H1 (cell line): Measurements from ENCODE around the gene UBAP2L. TPM values are rescaled to one million over a fixed set of nuclear protein-coding genes. Genes with fewer than 3 reads are reported as not detected.

Source experiments
- BCL11A ChIP-seq, 2 experiments: IDR thresholded peaks; one replicate each; pipeline ENCODE4 v1.6.1; 2011; ENCODE audit warnings: low read depth in 2 of 2, low read length in 2 of 2, mild to moderate bottlenecking in 2 of 2
- BRCA1 ChIP-seq: IDR thresholded peaks from 2 replicates; pipeline ENCODE4 v1.6.1; 2012; ENCODE audit warnings: low read depth, low read length, improper control_type of control experiment
- CHD1 ChIP-seq: IDR thresholded peaks from 2 replicates; pipeline ENCODE4 v1.6.1; 2012; ENCODE audit warnings: low read depth, low read length, improper control_type of control experiment
- CHD2 ChIP-seq: IDR thresholded peaks from 2 replicates; pipeline ENCODE4 v1.6.1; 2012; ENCODE audit warnings: low read length, improper control_type of control experiment
- CREB1 ChIP-seq: IDR thresholded peaks from 2 replicates; pipeline ENCODE4 v1.6.1; 2012; ENCODE audit warnings: inconsistent platforms
- E2F6 ChIP-seq: IDR thresholded peaks from 2 replicates; pipeline ENCODE4 v1.6.1; 2012; ENCODE audit warnings: inconsistent platforms
- EP300 ChIP-seq, 2 experiments: IDR thresholded peaks; 1 replicate in 1 of 2; 2 replicates in 1 of 2; pipeline ENCODE4 v1.6.1; 2011 to 2012; ENCODE audit warnings: low read depth in 2 of 2, low read length in 2 of 2, mild to moderate bottlenecking in 2 of 2, borderline replicate concordance in 1 of 2, inconsistent platforms in 1 of 2, moderate library complexity in 1 of 2
- FOSL1 ChIP-seq: IDR thresholded peaks from 2 replicates; pipeline ENCODE4 v1.6.1; 2011; ENCODE audit warnings: mild to moderate bottlenecking, low read depth, low read length, moderate library complexity; ENCODE audit not compliant: insufficient read depth
- HDAC2 ChIP-seq, 2 experiments: fragments of 300-600 bp in 1 of 2; sonication (generic) in 1 of 2; IDR thresholded peaks; 2 replicates each; pipeline ENCODE4 v1.6.1; 2011 to 2012; ENCODE audit warnings: low read depth in 2 of 2, low read length in 2 of 2, mild to moderate bottlenecking in 2 of 2, moderate library complexity in 2 of 2, borderline replicate concordance in 1 of 2, inconsistent platforms in 1 of 2
- JUN ChIP-seq: IDR thresholded peaks from 2 replicates; pipeline ENCODE4 v1.6.1; 2011; ENCODE audit warnings: low read depth, mild to moderate bottlenecking, improper control_type of control experiment, low read length
- JUND ChIP-seq: IDR thresholded peaks from 2 replicates; pipeline ENCODE4 v1.6.1; 2011; ENCODE audit warnings: mild to moderate bottlenecking, improper control_type of control experiment, low read length
- KDM5A ChIP-seq: fragments of 200-600 bp; IDR thresholded peaks from 2 replicates; pipeline ENCODE4 v1.7.1; 2012; ENCODE audit warnings: mild to moderate bottlenecking, low read length, inconsistent platforms, mixed read lengths
- MAFK ChIP-seq: IDR thresholded peaks from 2 replicates; pipeline ENCODE4 v1.6.1; 2012; ENCODE audit warnings: low read depth, mild to moderate bottlenecking, improper control_type of control experiment, low read length
- PHF8 ChIP-seq: fragments of 200-600 bp; sonication (generic); conservative IDR thresholded peaks from 2 replicates; pipeline ENCODE4 v1.7.1; 2012; ENCODE audit warnings: low read depth, mild to moderate bottlenecking, inconsistent platforms, low read length, moderate library complexity
- RFX5 ChIP-seq: IDR thresholded peaks from 2 replicates; pipeline ENCODE4 v1.6.1; 2011; ENCODE audit warnings: low read depth, low read length, improper control_type of control experiment, borderline replicate concordance
- SAP30 ChIP-seq: fragments of 300-600 bp; sonication (generic); IDR thresholded peaks from 2 replicates; pipeline ENCODE4 v1.7.1; 2012; ENCODE audit warnings: low read length, moderate library complexity, mild to moderate bottlenecking, inconsistent platforms; ENCODE audit not compliant: insufficient read depth, insufficient replicate concordance
- SIRT6 ChIP-seq: IDR thresholded peaks from one replicate; pipeline ENCODE4 v1.7.1; 2012; ENCODE audit warnings: low read length, inconsistent platforms
- SIX5 ChIP-seq: IDR thresholded peaks from 2 replicates; pipeline ENCODE4 v1.6.1; 2011; ENCODE audit warnings: mild to moderate bottlenecking, low read depth, low read length
- SP1 ChIP-seq: IDR thresholded peaks from 2 replicates; pipeline ENCODE4 v1.6.1; 2011; ENCODE audit warnings: low read depth, low read length
- SRF ChIP-seq: IDR thresholded peaks from 2 replicates; pipeline ENCODE4 v1.6.1; 2011; ENCODE audit warnings: mild to moderate bottlenecking, low read depth, low read length, moderate library complexity
- TBP ChIP-seq: IDR thresholded peaks from 2 replicates; pipeline ENCODE4 v1.6.1; 2011; ENCODE audit warnings: low read depth, low read length, improper control_type of control experiment
- TCF12 ChIP-seq: IDR thresholded peaks from 2 replicates; pipeline ENCODE4 v1.6.1; 2011; ENCODE audit warnings: low read depth, mild to moderate bottlenecking, low read length
- TEAD4 ChIP-seq: IDR thresholded peaks from 2 replicates; pipeline ENCODE4 v1.6.1; 2012; ENCODE audit warnings: low read depth, low read length, inconsistent platforms, mixed read lengths
- YY1 ChIP-seq: IDR thresholded peaks from 2 replicates; pipeline ENCODE4 v1.6.1; 2011; ENCODE audit warnings: low read depth, mild to moderate bottlenecking, low read length
- ZNF274 ChIP-seq: IDR thresholded peaks from 2 replicates; pipeline ENCODE4 v1.7.0; 2012; ENCODE audit warnings: low read length, borderline replicate concordance; ENCODE audit errors: extremely low read depth
- polyA plus RNA-seq, 7 experiments: library from polyadenylated mRNA; depleted of rRNA in 3 of 7; stranded (reverse) in 5 of 7; unstranded in 2 of 7; fragments of >200 nt in 5 of 7; fragments of 200-250 nt in 2 of 7; gene quantifications; 1 replicate in 5 of 7; 2 replicates in 1 of 7; 4 replicates in 1 of 7; pipeline versions ENCODE4 v1.2.1 to v1.2.3, GENCODE V29; 2011 to 2013; ENCODE audit warnings: missing spikeins in 2 of 7, mixed read lengths in 2 of 7
- total RNA-seq: library from RNA; stranded (reverse); fragmentation: NEBNext Ultra II Directional; extraction: Animal tissue kit (Norgen Biotek cat#: 25700); gene quantifications from 2 replicates; pipeline ENCODE4 v1.2.1, GENCODE V29; 2021

UBAP2L gene
- total and polyA plus RNA-seq, 2 of the 8 experiments (the other 6 are each of a cell fraction or from before 2014, with no cell fraction given), result 254 to 349 TPM

GRCh38 chr1:154272217-154272998 is 51.7 kb downstream of the UBAP2L start, which contains the start of gene HAX1 (continued):
- TF ChIP-seq E2F6, result no peak
- TF ChIP-seq CHD1, result no peak
- TF ChIP-seq RFX5, result no peak
- TF ChIP-seq BRCA1, result no peak
- peak; percentile 99 for TF ChIP-seq KDM5A
- no peak for TF ChIP-seq FOSL1
- no peak for TF ChIP-seq SIX5
- no peak for TF ChIP-seq SIRT6
- TF ChIP-seq SP1, result no peak
- TF ChIP-seq TBP, result no peak; the same call in 1 of the 2 replicates
- TF ChIP-seq MAFK, result no peak
- TF ChIP-seq JUN, result no peak
- TF ChIP-seq YY1, result no peak
- no peak for TF ChIP-seq SAP30
- no peak for TF ChIP-seq JUND
- TF ChIP-seq BCL11A (IDR thresholded peaks at IDR 0.05; ENCODE audit: low read depth in 2 of 2, low read length in 2 of 2), result no peak
- no peak for TF ChIP-seq TEAD4
- no peak for TF ChIP-seq TCF12
- peak; percentile 64 for TF ChIP-seq PHF8
- 0 out of 2 replicates have a peak, but pooled peaks have one; percentile 14 for TF ChIP-seq SRF
- TF ChIP-seq CHD2, result no peak
- no peak for TF ChIP-seq EP300 (IDR thresholded peaks at IDR 0.05; ENCODE audit: borderline replicate concordance in 1 of 2, low read depth in 2 of 2, low read length in 2 of 2)
- TF ChIP-seq ZNF274, result no peak
- TF ChIP-seq HDAC2 (IDR thresholded peaks at IDR 0.05; ENCODE audit: borderline replicate concordance in 1 of 2, low read depth in 2 of 2, low read length in 2 of 2), result peak in 1 of 2 experiments; percentile 51; a peak in 1 of 4 replicates
- peak; percentile 79 for TF ChIP-seq CREB1
